GM13976 (cell line): ENCODE measurements around the gene ABLIM2.

ENCODE experiments used
- DNase-seq: peaks from one replicate; pipeline ENCODE4 v3.0.0; 2012; ENCODE audit warnings: low spot score
- in situ Hi-C: fragments of 300-500 bp; cut with MboI; formaldehyde crosslinking; loops from one replicate; pipeline ENCODE4 v1.12.0; 2022; ENCODE audit warnings: low sequenced_read_pairs, mixed read lengths, inconsistent platforms; ENCODE audit not compliant: unreplicated experiment
- TF ChIP-seq, protein P1 (sequence below): IDR thresholded peaks from 2 replicates; pipeline ENCODE4 v1.5.1; 2012; ENCODE audit warnings: borderline replicate concordance, mild to moderate bottlenecking; ENCODE audit not compliant: insufficient read depth; ENCODE audit errors: extremely low read depth, missing control alignments, control extremely low read depth

The ABLIM2 gene

DNA sequence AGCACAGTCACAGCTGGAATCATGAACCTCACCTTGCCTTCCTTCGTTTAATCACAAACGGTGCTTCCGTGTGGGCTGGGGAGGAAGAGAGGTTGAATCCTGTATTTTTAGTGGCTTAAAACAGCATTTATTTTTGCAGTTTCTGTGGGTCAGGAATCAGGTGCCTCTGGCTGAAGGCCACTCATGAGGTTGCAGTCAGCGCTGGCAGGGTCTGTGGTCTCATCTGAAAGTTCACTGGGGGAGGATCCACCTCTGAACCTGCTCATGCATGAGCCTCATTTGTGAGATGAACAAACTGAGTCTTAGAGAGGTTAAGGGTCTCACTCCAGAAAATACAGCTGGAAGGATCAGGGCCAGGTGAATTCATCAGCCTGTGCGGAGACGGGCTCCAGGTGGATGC lies 17.1 kb upstream of the ABLIM2 start:
- TF ChIP-seq, protein P1, sequence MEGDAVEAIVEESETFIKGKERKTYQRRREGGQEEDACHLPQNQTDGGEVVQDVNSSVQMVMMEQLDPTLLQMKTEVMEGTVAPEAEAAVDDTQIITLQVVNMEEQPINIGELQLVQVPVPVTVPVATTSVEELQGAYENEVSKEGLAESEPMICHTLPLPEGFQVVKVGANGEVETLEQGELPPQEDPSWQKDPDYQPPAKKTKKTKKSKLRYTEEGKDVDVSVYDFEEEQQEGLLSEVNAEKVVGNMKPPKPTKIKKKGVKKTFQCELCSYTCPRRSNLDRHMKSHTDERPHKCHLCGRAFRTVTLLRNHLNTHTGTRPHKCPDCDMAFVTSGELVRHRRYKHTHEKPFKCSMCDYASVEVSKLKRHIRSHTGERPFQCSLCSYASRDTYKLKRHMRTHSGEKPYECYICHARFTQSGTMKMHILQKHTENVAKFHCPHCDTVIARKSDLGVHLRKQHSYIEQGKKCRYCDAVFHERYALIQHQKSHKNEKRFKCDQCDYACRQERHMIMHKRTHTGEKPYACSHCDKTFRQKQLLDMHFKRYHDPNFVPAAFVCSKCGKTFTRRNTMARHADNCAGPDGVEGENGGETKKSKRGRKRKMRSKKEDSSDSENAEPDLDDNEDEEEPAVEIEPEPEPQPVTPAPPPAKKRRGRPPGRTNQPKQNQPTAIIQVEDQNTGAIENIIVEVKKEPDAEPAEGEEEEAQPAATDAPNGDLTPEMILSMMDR = no peak
- in situ Hi-C loops = no loop called here

GRCh38 chr4:8174970-8175369 lies 16.4 kb upstream of the ABLIM2 start:
- in situ Hi-C loops = no loop called here
- DNase-seq = no peak
- TF ChIP-seq, protein P1 = no peak

More for the DNA sequence above, 17.1 kb upstream of the ABLIM2 start:
- DNase-seq = no peak

DNA sequence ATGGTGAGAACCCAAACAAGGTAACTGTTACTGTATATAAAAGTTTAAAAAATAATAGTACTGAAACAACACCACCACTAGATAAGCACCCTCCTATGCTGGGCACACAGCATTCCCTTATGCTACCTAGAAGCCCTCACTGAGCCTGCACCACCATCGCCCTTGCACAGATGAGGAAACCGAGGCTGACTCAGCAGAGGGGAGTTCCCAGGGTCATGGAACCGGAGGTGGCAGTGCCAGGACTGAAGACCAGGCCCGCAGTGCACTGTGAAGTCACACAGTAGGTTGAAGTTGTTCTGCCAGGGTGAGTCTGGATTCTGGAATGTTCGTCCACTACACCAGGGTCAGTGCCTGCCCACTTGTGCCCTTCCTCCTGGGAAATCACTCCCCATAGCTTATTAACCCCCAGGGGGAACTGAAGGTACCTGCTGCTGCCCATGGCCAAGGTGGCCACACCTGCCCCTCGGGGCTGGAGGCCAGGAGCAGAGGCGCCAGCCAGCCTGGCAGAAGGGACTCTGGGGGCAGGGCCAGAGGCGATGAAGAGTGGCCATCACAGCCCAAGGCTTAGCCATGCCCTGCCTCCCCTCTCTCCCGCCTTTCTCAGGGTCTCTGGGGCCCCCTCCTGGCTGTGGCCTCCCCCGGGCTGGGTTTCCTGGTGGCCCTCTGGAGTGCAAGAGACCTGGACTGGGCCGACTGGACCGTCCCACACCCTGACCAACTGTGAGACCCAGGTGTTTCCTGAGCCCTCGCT lies 15.1 kb upstream of the ABLIM2 start:
- in situ Hi-C loops = no loop called here
- DNase-seq = no peak
- TF ChIP-seq, protein P1 = no peak

GRCh38 chr4:8171984-8172924 lies 13.6 kb upstream of the ABLIM2 start:
- in situ Hi-C loops = no loop called here
- TF ChIP-seq, protein P1 = no peak

DNA sequence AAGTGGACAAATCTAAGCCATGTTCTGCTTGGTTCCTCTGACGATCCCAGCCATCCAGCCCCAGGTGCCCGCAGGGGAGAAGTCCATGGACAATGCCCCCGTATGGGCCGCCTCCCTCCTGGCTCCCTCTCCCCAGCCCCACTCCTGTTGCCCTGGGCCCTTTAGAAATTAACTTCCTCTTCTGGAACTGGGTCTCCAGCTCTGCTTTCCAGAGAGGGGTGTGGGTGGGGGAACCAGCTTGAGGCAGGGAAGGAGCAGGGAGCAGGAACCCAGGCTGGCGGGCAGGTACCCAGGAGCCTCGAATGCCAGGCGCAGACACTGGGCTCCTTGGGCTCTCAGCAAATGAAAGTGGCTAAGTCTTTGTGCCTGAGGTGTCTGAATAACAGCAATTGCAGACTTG lies 12.7 kb upstream of the ABLIM2 start:
- in situ Hi-C loops = no loop called here
- no peak for DNase-seq
- TF ChIP-seq, protein P1 = no peak

More at GRCh38 chr4:8171984-8172924, 13.6 kb upstream of the ABLIM2 start:
- peak; percentile 84 for DNase-seq

GRCh38 chr4:8170341-8170740 lies 11.7 kb upstream of the ABLIM2 start:
- in situ Hi-C loops = no loop called here
- no peak for DNase-seq
- TF ChIP-seq, protein P1 = no peak
